H7 (cell line): ENCODE data around the gene ZBTB47. TPM values are rescaled to one million over a fixed set of nuclear protein-coding genes. Genes with fewer than 3 reads are reported as not detected.

Experiments used
- DNase-seq: peaks from one replicate; pipeline ENCODE4 v3.0.0; 2012
- H3K27me3 ChIP-seq: 2 replicates; pipeline ENCODE4 v1.6.0; 2011; ENCODE audit warnings: mild to moderate bottlenecking, low read length; ENCODE audit not compliant: control insufficient read depth, insufficient read depth
- H3K36me3 ChIP-seq: replicated peaks from 2 replicates; pipeline ENCODE4 v1.5.1; 2011; ENCODE audit warnings: low read length; ENCODE audit not compliant: control insufficient read depth, insufficient read depth
- H3K4me3 ChIP-seq: 2 replicates; pipeline ENCODE4 v1.5.1; 2011; ENCODE audit warnings: low read depth, mild to moderate bottlenecking, control low read depth, low read length, moderate library complexity; ENCODE audit not compliant: insufficient read depth
- total RNA-seq: library from RNA; depleted of rRNA; stranded (reverse); fragments of >200 nt; shearing (Covaris generic); gene quantifications from 2 replicates; pipeline ENCODE4 v1.2.3, GENCODE V29; 2014; rRNA removed

ZBTB47 gene
- total RNA-seq, 1 experiment from 2014 or later, result 8.0 TPM

DNA sequence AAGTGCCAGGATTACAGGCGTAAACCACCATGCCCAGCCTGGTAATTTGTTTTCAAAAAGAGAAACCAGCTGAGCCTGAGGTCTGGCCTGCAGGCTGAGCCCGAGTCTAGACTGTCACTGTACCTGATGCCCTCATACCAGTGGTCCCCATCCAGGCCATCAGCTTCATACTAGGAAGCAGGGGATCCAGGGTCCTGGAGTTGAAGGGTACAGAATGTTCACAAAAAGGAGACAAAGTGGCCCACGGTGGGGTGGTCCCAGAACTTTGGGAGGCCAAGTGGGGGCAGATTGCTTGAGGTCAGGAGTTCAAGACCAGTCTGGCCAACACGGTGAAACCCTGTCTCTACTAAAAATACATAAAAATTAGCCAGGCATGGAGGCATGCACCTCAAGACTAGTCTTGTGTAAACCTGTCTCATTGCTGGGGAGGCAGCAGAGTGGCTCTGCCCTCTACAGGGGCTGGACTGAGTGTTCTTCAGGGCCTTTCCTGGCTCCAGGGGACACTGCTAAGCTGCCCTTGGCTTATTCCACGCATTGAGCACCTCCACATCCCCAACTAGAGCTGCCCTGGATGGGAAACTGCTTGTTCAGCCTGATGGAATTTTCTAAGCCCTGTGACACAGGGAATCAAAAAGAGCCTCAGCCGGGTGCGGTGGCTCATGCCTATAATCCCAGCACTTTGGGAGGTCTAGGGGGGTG, 57.0 kb downstream of the ZBTB47 start:
- H3K4me3 ChIP-seq, result no peak overlapping the region
- no peaks in the 10 kb centered on the region for H3K36me3 ChIP-seq
- DNase-seq, result no peak
- H3K27me3 ChIP-seq, result no peaks in the 10 kb centered on the region

DNA sequence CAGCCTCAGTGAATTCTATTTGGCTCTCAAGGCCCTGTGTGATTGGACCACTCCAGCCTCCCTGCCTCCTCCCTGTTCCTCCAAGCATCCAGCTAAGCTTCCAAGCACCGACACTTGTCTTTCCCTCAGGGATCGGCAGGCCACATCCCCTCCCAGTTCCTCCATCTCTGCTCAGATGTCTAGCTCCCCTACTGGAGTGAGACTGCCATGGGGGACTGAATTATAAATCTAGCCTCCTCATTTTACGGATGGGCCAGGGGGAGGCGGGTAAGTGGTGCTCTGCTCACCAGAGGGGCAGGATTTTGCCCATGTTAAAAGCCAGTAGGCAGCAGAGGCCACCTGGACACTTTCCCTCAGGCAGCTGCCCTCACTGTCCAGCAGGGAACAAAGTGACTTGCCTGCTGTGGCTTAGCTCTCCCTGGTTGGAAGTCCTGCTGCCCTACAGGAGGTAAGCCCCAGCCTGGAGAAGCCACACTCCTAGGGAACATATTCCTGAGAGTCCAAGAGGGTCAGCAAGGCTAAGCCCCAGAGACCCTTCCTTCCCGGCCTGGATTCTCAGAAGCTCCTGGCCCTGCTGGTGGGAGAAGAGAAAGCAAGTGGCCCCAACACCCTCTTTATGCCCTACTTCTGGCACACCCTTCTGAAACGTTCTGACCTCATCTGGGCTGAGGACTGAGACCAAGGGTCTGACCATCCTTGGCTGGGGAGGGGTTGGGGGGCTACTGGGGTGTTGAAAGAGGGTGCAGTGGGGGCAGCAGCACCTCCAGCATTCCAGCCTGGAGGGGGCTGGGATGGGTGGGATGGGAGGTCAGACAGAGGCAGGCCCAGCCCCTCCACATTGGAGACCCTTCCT, 58.2 kb downstream of the ZBTB47 start:
- H3K4me3 ChIP-seq, result no peak overlapping the region
- peak; percentile 66 for DNase-seq
- H3K36me3 ChIP-seq, result no peaks in the 10 kb centered on the region
- no peaks in the 10 kb centered on the region for H3K27me3 ChIP-seq

DNA sequence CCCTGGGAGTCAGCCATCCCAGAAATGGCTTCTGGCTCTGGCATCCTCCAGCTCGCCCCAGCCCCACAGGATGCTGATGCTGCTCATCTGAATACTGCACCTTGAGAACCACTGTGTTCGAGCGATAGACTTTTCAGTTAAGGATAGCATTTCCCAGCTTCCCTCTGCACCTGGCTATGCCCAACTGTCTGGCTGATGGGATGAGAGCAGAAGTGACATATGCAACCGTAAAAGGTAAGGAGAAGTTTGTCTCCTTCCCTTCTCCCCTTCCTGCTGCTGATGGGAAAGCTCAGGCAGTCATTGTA, 58.8 kb downstream of the ZBTB47 start:
- no peaks in the 10 kb centered on the region for H3K36me3 ChIP-seq
- H3K27me3 ChIP-seq, result no peaks in the 10 kb centered on the region
- no peak overlapping the region for H3K4me3 ChIP-seq
- no peak for DNase-seq

DNA sequence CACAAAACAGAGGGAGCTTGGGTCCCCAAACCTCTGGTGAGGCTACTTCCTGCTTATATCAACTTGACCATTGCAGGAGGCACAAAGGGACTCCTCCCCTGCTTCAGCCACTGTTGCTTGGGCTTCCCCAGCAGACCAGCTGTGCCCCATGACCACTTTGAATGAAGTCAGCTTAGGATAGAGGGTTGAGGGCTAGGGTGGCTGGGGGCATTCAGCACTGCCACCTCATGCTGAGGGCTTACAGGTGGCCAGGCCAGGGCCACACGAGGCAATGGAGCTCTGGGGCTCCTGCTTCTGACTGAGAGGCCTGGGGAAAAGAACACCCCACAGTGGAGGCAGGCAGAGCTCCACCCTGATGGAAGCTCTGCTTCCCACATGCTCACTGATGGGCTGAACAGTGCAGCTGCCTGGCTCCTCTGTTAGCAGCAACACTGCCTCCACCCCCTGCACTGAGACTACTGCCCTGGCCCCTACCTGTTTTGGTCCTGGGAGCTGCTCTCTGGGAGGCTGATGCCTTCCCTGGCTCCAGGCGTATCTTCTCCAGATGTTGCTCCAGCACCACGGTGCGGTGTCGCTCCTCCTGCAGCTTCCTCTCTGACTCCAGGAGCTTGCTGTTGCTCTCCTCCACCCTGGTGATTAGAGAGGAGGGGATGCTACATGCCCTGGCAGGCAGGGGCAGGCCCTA, 59.3 kb downstream of the ZBTB47 start:
- no peak for DNase-seq
- Histone ChIP-seq H3K36me3 (no peaks in the 10 kb centered on the region), H3K27me3 (no peaks in the 10 kb centered on the region)

DNA sequence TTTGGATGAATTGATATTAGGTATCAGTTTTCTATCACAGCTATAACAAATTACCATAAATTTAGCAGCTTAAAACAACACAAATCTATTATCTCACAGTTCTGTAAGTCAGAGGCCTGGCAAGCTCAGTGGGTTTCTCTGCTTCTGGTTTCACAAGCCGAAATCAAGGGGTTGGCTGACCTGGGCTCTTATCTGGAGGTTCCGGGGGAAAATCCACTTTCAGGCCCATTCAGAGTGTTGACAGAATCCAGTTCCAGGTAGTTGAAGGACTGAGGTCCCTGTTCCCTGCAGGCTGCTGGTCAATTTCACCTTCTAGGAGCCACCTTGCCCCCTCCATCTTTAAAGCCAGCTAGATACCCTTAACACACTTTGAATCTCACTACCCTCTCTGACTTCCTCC, 60.2 kb downstream of the ZBTB47 start:
- H3K36me3 ChIP-seq, result no peaks in the 10 kb centered on the region
- no peak overlapping the region for H3K4me3 ChIP-seq
- H3K27me3 ChIP-seq, result no peaks in the 10 kb centered on the region
- DNase-seq, result no peak

More for the DNA sequence above, 59.3 kb downstream of the ZBTB47 start:
- no peak overlapping the region for H3K4me3 ChIP-seq

DNA sequence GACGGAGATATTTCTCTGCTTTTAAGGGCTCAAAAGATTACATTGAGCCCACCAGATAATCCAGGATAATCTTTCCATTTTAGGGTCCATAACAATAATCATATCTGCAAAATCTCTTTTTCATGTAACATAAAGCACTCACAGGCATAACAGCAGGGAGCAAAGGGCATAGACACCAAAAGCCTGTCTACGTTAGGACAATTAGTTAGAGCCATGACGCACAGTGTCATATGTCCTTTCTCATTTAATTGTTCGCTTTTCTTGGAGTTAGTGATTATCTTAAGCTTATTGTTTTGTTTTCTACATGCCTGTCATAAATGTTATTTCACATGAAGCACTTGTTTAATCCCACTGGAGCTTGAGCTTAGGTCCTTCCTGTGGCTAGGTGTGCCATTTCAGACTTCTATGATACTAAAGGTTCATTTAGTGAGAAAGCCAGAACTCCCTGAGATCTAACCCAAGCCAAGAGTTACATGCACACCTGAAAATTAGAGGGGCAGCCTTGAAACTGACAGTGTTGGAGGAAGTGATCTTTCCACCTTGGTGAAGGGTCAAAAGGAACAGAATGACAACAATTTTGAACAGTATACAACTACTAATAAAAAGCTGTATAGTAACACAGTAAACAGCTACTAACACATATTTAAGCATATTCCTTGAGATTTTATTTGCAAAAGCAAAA, 60.8 kb downstream of the ZBTB47 start:
- DNase-seq, result no peak
- H3K36me3 ChIP-seq, result no peaks in the 10 kb centered on the region
- no peak overlapping the region for H3K4me3 ChIP-seq
- no peaks in the 10 kb centered on the region for H3K27me3 ChIP-seq

Other genes with a start within 250 kb of the ZBTB47 start
- gene LYZL4, start 243.1 kb upstream of the ZBTB47 start, total RNA-seq, result not detected in 2 replicates
- 1.9 and 2.2 TPM in 2 replicates for gene VIPR1, start 151.1 kb upstream of the ZBTB47 start, total RNA-seq
- 53.0 and 57.3 TPM in 2 replicates for gene SEC22C, start 71.7 kb upstream of the ZBTB47 start, total RNA-seq
- 56.9 and 58.9 TPM in 2 replicates for gene SS18L2, start 62.8 kb upstream of the ZBTB47 start, total RNA-seq
- 21.3 and 44.8 TPM in 2 replicates for gene NKTR, start 53.0 kb upstream of the ZBTB47 start, total RNA-seq
- not detected in 2 replicates for gene KLHL40, start 31.8 kb downstream of the ZBTB47 start, total RNA-seq
- not detected in 2 replicates for gene HHATL, start 49.1 kb downstream of the ZBTB47 start, total RNA-seq
- 0.48 TPM in 1 of 2 replicates, not detected in the other for gene CCDC13, start 119.6 kb downstream of the ZBTB47 start, total RNA-seq
- 111 and 149 TPM in 2 replicates for gene HIGD1A, start 150.8 kb downstream of the ZBTB47 start, total RNA-seq
- not detected in 2 replicates for gene ACKR2, start 155.7 kb downstream of the ZBTB47 start, total RNA-seq
- not detected in 2 replicates for gene CYP8B1, start 222.2 kb downstream of the ZBTB47 start, total RNA-seq